Smooth muscle cell (in vitro differentiated cells): Measurements from ENCODE around the gene RPL39. TPM values are rescaled to one million over a fixed set of nuclear protein-coding genes. Genes with fewer than 3 reads are reported as not detected.

Experiments used
- DNase-seq: peaks from one replicate; lab custom pipeline; 2025; ENCODE audit not compliant: unreplicated experiment; lab: John Stamatoyannopoulos, UW
- H2AFZ ChIP-seq: fragments of 200-600 bp; sonication (generic); 2 replicates; pipeline ENCODE4 v1.6.0; 2016; ENCODE audit warnings: antibody characterized with exemption, low read depth, mild to moderate bottlenecking
- H3F3A ChIP-seq: fragments of 200-600 bp; sonication (generic); 2 replicates; pipeline ENCODE4 v1.6.0; 2017; ENCODE audit warnings: antibody characterized with exemption, low read depth
- H3K27ac ChIP-seq: fragments of 200-600 bp; sonication (generic); 2 replicates; pipeline ENCODE4 v1.5.1; 2016; ENCODE audit warnings: low read depth, mild to moderate bottlenecking
- H3K27me3 ChIP-seq: fragments of 200-600 bp; sonication (generic); 2 replicates; pipeline ENCODE4 v1.6.1; 2016; ENCODE audit warnings: low read depth, mild to moderate bottlenecking
- H3K36me3 ChIP-seq: fragments of 200-600 bp; sonication (generic); 2 replicates; pipeline ENCODE4 v1.5.1; 2016; ENCODE audit warnings: low read depth
- H3K4me1 ChIP-seq: fragments of 200-600 bp; sonication (generic); 2 replicates; pipeline ENCODE4 v1.5.1; 2016; ENCODE audit warnings: low read depth
- H3K4me2 ChIP-seq: fragments of 200-600 bp; sonication (generic); 2 replicates; pipeline ENCODE4 v1.6.0; 2016; ENCODE audit warnings: mild to moderate bottlenecking
- H3K4me3 ChIP-seq: fragments of 200-600 bp; sonication (generic); 2 replicates; pipeline ENCODE4 v1.5.1; 2016; ENCODE audit warnings: mild to moderate bottlenecking
- H3K79me2 ChIP-seq: fragments of 200-600 bp; sonication (generic); 2 replicates; pipeline ENCODE4 v1.6.0; 2016; ENCODE audit warnings: low read depth, mild to moderate bottlenecking
- H3K9ac ChIP-seq: fragments of 200-600 bp; sonication (generic); 2 replicates; pipeline ENCODE4 v1.6.0; 2016; ENCODE audit warnings: low read depth
- H3K9me3 ChIP-seq: fragments of 200-600 bp; sonication (generic); replicated peaks from 2 replicates; pipeline ENCODE4 v1.5.1; 2016; ENCODE audit warnings: low read depth
- H4K20me1 ChIP-seq: fragments of 200-600 bp; sonication (generic); 2 replicates; pipeline ENCODE4 v1.6.0; 2016; ENCODE audit warnings: low read depth
- CTCF ChIP-seq: fragments of 200-600 bp; sonication (generic); IDR thresholded peaks from 2 replicates; pipeline ENCODE4 v1.5.1; 2017; ENCODE audit warnings: borderline replicate concordance, mild to moderate bottlenecking, antibody characterized with exemption; ENCODE audit not compliant: insufficient read depth, poor library complexity, severe bottlenecking
- WGBS: methylation state at CpG from one replicate; pipeline ENCODE4 v1.1.7; 2016; ENCODE audit warnings: low lambda C conversion rate; 5-methylcytosine and 5-hydroxymethylcytosine counted together
- polyA plus RNA-seq: library from polyadenylated mRNA; unstranded; fragments of >200 nt; fragmentation: Nextera tagmentation; extraction: Ambion mirVana; gene quantifications from 2 replicates; pipeline ENCODE4 v1.2.1, GENCODE V29; 2016
- total RNA-seq: library from RNA; depleted of rRNA; stranded (reverse); fragments of >200 nt; gene quantifications from 2 replicates; pipeline ENCODE4 v1.2.3, GENCODE V29; 2014

The RPL39 gene
- total and polyA plus RNA-seq, 2 experiments from 2014 or later, result 764 to 4,767 TPM

DNA sequence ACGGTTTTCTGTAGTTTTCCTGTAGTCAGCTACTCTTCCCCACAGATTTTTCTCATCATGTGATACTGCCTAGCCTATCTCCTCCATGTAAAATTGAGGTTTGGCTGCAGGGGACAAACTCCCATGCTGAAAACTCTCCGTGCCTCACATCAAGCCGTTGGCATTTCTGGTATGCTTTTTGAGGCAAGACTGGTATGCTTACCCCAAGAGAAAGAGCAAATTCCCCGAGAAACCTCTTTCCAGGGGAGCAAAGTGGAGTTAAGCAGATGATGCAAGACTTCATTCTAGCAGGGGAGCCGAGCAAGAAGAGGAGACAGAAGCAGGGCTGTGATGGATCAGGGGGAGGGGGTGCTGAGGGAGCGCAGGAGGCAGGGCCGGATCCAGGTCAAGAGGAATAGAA lies 28.2 kb downstream of the RPL39 start:
- no peak overlapping the region for H3K9ac ChIP-seq
- peaks cover 12% of the 10 kb centered on the region for H3K27me3 ChIP-seq
- H3F3A ChIP-seq, result no peaks in the 10 kb centered on the region
- H3K4me1 ChIP-seq, result no peaks in the 10 kb centered on the region
- DNase-seq, result no peak
- no peak overlapping the region for H3K4me3 ChIP-seq
- WGBS, result 52% methylated on average over 7 of the region's 7 CpGs
- no peaks in the 10 kb centered on the region for H3K9me3 ChIP-seq
- H3K4me2 ChIP-seq, result no peak overlapping the region
- no peaks in the 10 kb centered on the region for H3K36me3 ChIP-seq
- H3K79me2 ChIP-seq, result no peaks in the 10 kb centered on the region
- no peaks in the 10 kb centered on the region for H4K20me1 ChIP-seq
- H2AFZ ChIP-seq, result no peak overlapping the region
- no peak overlapping the region for H3K27ac ChIP-seq
- no peak for TF ChIP-seq CTCF

DNA sequence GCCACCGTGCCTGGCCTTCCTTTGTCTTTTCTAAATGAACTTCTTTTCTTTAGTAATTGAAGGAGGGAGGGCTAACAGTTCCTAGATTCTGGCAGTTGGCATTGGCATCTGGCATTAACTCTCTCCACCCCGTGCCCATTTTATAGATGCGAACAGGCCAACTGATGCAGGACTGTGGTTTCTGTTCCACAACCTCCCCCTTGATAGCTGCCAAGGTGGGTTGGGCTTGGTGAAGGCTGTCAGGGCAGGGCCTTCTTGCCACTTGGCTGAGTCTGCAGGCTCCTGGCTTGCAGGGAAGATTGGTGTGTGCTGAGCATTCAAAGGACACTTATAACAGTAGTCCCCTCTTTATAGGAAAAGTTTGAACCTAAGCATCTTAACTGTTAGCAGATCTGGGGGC lies 28.7 kb downstream of the RPL39 start:
- no peak for DNase-seq
- no peaks in the 10 kb centered on the region for H3K4me1 ChIP-seq
- peaks cover 12% of the 10 kb centered on the region for H3K27me3 ChIP-seq
- H4K20me1 ChIP-seq, result no peaks in the 10 kb centered on the region
- no peak overlapping the region for H3K4me2 ChIP-seq
- TF ChIP-seq CTCF, result no peak
- no peak overlapping the region for H3K27ac ChIP-seq
- H3F3A ChIP-seq, result no peaks in the 10 kb centered on the region
- H3K79me2 ChIP-seq, result no peaks in the 10 kb centered on the region
- 77% methylated on average over 3 of the region's 3 CpGs for WGBS
- H3K4me3 ChIP-seq, result no peak overlapping the region
- H2AFZ ChIP-seq, result no peak overlapping the region
- no peaks in the 10 kb centered on the region for H3K36me3 ChIP-seq
- no peaks in the 10 kb centered on the region for H3K9me3 ChIP-seq
- no peak overlapping the region for H3K9ac ChIP-seq

- Histone ChIP-seq H3K4me1 (no peaks in the 10 kb centered on the region), H2AFZ (no peak overlapping the region), H3F3A (no peaks in the 10 kb centered on the region), H3K9me3 (no peaks in the 10 kb centered on the region), H3K27me3 (peaks cover 12% of the 10 kb centered on the region), H3K27ac (no peak overlapping the region), H3K4me2 (no peak overlapping the region), H4K20me1 (no peaks in the 10 kb centered on the region), H3K9ac (no peak overlapping the region), H3K79me2 (no peaks in the 10 kb centered on the region), H3K36me3 (no peaks in the 10 kb centered on the region), H3K4me3 (no peak overlapping the region)
- no peak for DNase-seq
- WGBS, result 90% methylated on average over 16 of the region's 18 CpGs
- no peak for TF ChIP-seq CTCF
Measured at GRCh38 chrX:119760026-119760877, 31.2 kb downstream of the RPL39 start.

GRCh38 chrX:119759248-119759766 lies 32.1 kb downstream of the RPL39 start:
- no peak overlapping the region for H3K9ac ChIP-seq
- H3K36me3 ChIP-seq, result no peaks in the 10 kb centered on the region
- no peak for DNase-seq
- TF ChIP-seq CTCF, result no peak
- peak overlapping the region; percentile 51 for H3K4me3 ChIP-seq
- peak overlapping the region; percentile 84 for H3K4me2 ChIP-seq
- WGBS, result 56% methylated on average over 44 of the region's 44 CpGs
- peaks cover 12% of the 10 kb centered on the region for H3K27me3 ChIP-seq
- no peaks in the 10 kb centered on the region for H3K9me3 ChIP-seq
- H4K20me1 ChIP-seq, result no peaks in the 10 kb centered on the region
- no peaks in the 10 kb centered on the region for H3K79me2 ChIP-seq
- H3F3A ChIP-seq, result no peaks in the 10 kb centered on the region
- H3K4me1 ChIP-seq, result no peaks in the 10 kb centered on the region
- H3K27ac ChIP-seq, result no peak overlapping the region
- no peak overlapping the region for H2AFZ ChIP-seq
